Measurements from ENCODE around the gene LINC00632. TPM values are rescaled to one million over a fixed set of nuclear protein-coding genes. Genes with fewer than 3 reads are reported as not detected.

LINC00632 gene
- total and polyA plus RNA-seq, 2 donors (not counting 1 experiment from before 2014, with no cell fraction given) = not detected

DNA sequence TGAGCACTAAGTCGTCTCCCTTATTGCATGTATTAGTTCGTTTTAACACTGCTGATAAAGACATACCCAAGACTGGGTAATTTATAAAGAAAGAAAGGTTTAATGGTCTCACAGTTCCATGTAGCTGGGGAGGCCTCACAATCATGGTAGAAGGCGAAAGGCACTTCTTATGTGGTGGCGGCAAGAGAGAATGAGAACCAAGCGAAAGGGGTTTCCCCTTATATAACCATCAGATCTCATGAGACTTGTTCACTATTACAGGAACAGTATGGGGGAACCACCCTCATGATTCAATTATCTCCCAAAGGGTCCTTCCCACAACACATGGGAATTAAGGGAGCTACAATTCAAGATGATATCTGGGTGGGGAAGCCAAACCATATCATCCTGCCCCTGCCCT is 85.1 kb downstream of the LINC00632 start:
- TF ChIP-seq, protein P1, sequence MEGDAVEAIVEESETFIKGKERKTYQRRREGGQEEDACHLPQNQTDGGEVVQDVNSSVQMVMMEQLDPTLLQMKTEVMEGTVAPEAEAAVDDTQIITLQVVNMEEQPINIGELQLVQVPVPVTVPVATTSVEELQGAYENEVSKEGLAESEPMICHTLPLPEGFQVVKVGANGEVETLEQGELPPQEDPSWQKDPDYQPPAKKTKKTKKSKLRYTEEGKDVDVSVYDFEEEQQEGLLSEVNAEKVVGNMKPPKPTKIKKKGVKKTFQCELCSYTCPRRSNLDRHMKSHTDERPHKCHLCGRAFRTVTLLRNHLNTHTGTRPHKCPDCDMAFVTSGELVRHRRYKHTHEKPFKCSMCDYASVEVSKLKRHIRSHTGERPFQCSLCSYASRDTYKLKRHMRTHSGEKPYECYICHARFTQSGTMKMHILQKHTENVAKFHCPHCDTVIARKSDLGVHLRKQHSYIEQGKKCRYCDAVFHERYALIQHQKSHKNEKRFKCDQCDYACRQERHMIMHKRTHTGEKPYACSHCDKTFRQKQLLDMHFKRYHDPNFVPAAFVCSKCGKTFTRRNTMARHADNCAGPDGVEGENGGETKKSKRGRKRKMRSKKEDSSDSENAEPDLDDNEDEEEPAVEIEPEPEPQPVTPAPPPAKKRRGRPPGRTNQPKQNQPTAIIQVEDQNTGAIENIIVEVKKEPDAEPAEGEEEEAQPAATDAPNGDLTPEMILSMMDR (IDR thresholded peaks at IDR 0.05) = no peak
- no peak for TF ChIP-seq EZH2 (IDR thresholded peaks at IDR 0.05; ENCODE audit: borderline replicate concordance, insufficient read depth, low read depth, low read length, poor library complexity, severe bottlenecking)
- Histone ChIP-seq H3K27ac (ENCODE audit: low read length in 2 of 2) (no peak overlapping the region), H3K4me1 (ENCODE audit: control insufficient read depth in 2 of 2, insufficient read depth in 2 of 2, low read length in 2 of 2) (no peaks in the 10 kb centered on the region), H3K27me3 (replicated peaks in 1 of 4; ENCODE audit: control extremely low read depth in 1 of 4, control insufficient read depth in 3 of 4, insufficient read depth in 4 of 4, low read length in 3 of 4) (no peaks in the 10 kb centered on the region), H3K36me3 (replicated peaks in 1 of 2; ENCODE audit: control extremely low read depth in 1 of 2, control insufficient read depth in 1 of 2, extremely low read depth in 1 of 2, insufficient read depth in 2 of 2, low read length in 1 of 2) (no peaks in the 10 kb centered on the region), H3K4me2 (replicated peaks; ENCODE audit: low read depth, low read length, poor library complexity, severe bottlenecking) (no peak overlapping the region), H3K9ac (ENCODE audit: low read length) (no peak overlapping the region), H3K9me3 (ENCODE audit: control extremely low read depth in 1 of 3, control insufficient read depth in 2 of 3, insufficient read depth in 1 of 3, low read length in 2 of 3) (no peaks in the 10 kb centered on the region), H3K4me3 (ENCODE audit: control extremely low read depth in 1 of 5, extremely low read depth in 1 of 5, insufficient read depth in 1 of 5, low read depth in 2 of 5, low read length in 4 of 5) (no peak overlapping the region), H4K20me1 (ENCODE audit: control insufficient read depth, insufficient read depth, low read length, poor library complexity, severe bottlenecking) (no peaks in the 10 kb centered on the region), H3K79me2 (ENCODE audit: control insufficient read depth, insufficient read depth, low read length) (no peaks in the 10 kb centered on the region), H2AFZ (ENCODE audit: insufficient read depth, low read depth, low read length, poor library complexity, severe bottlenecking) (no peak overlapping the region)
- no CpG with 5 or more reads among the region's 5 CpGs for WGBS (ENCODE audit: insufficient coverage)
- Mint-ChIP-seq H3K4me1 (no peaks in the 10 kb centered on the region), H3K27me3 (no peaks in the 10 kb centered on the region), H3K9me3 (ENCODE audit: insufficient read depth) (no peaks in the 10 kb centered on the region), H3K4me3 (no peak overlapping the region), H3K27ac (no peak overlapping the region)
- intact Hi-C loops (cut with micrococcal nuclease) = no loop called here
- ATAC-seq (ENCODE audit: low read depth) (no peak), DNase-seq (no peak)
- ChIA-PET POLR2A (no interaction called here), CTCF (no interaction called here)

DNA sequence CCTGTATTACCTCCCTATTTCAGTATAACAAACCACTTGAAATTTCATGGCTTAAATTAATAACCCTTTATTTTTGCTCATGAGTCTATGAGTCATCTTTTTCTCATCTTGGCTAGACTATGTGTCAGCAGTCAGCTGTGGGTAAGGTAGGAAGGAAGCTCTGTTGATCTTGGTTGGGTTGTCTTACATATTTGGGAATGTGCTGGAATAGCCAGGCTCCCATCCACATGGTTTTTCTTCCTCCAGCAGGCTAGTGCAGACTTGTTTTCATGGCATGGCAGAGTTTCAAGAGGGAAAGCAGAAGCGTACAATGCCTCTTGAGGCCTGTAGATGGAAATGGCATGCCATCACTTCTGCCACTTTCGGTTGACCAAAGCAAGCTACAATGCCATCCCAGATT is 89.7 kb downstream of the LINC00632 start:
- ATAC-seq (ENCODE audit: low read depth) = no peak
- no peak overlapping the region for H3K27ac Mint-ChIP-seq
- H4K20me1 ChIP-seq (ENCODE audit: control insufficient read depth, insufficient read depth, low read length, poor library complexity, severe bottlenecking) = no peaks in the 10 kb centered on the region
- no peaks in the 10 kb centered on the region for H3K27me3 Mint-ChIP-seq
- no peaks in the 10 kb centered on the region for H3K9me3 ChIP-seq (ENCODE audit: control extremely low read depth in 1 of 3, control insufficient read depth in 2 of 3, insufficient read depth in 1 of 3, low read length in 2 of 3)
- no peak overlapping the region for H3K4me3 ChIP-seq (ENCODE audit: control extremely low read depth in 1 of 5, extremely low read depth in 1 of 5, insufficient read depth in 1 of 5, low read depth in 2 of 5, low read length in 4 of 5)
- CTCF ChIA-PET = no interaction called here
- TF ChIP-seq, protein P1 (IDR thresholded peaks at IDR 0.05) = no peak
- no peak for TF ChIP-seq EZH2 (IDR thresholded peaks at IDR 0.05; ENCODE audit: borderline replicate concordance, insufficient read depth, low read depth, low read length, poor library complexity, severe bottlenecking)
- DNase-seq = no peak
- no peaks in the 10 kb centered on the region for H3K79me2 ChIP-seq (ENCODE audit: control insufficient read depth, insufficient read depth, low read length)
- H3K9ac ChIP-seq (ENCODE audit: low read length) = no peak overlapping the region
- no peaks in the 10 kb centered on the region for H3K9me3 Mint-ChIP-seq (ENCODE audit: insufficient read depth)
- no peaks in the 10 kb centered on the region for H3K4me1 ChIP-seq (ENCODE audit: control insufficient read depth in 2 of 2, insufficient read depth in 2 of 2, low read length in 2 of 2)
- H3K4me3 Mint-ChIP-seq = no peak overlapping the region
- H3K4me2 ChIP-seq (replicated peaks; ENCODE audit: low read depth, low read length, poor library complexity, severe bottlenecking) = no peak overlapping the region
- H3K4me1 Mint-ChIP-seq = no peaks in the 10 kb centered on the region
- no peak overlapping the region for H2AFZ ChIP-seq (ENCODE audit: insufficient read depth, low read depth, low read length, poor library complexity, severe bottlenecking)
- no peaks in the 10 kb centered on the region for H3K36me3 ChIP-seq (replicated peaks in 1 of 2; ENCODE audit: control extremely low read depth in 1 of 2, control insufficient read depth in 1 of 2, extremely low read depth in 1 of 2, insufficient read depth in 2 of 2, low read length in 1 of 2)
- H3K27ac ChIP-seq (ENCODE audit: low read length in 2 of 2) = no peak overlapping the region
- 100% methylated on average over 1 of the region's 2 CpGs for WGBS (ENCODE audit: insufficient coverage)
- H3K27me3 ChIP-seq (replicated peaks in 1 of 4; ENCODE audit: control extremely low read depth in 1 of 4, control insufficient read depth in 3 of 4, insufficient read depth in 4 of 4, low read length in 3 of 4) = no peaks in the 10 kb centered on the region
- POLR2A ChIA-PET = no interaction called here
- intact Hi-C loops (cut with micrococcal nuclease) = no loop called here

Measured in B cell (primary cell).